Heart left ventricle (tissue), 16 donors: ENCODE measurements around the gene PDXK. TPM values are rescaled to one million over a fixed set of nuclear protein-coding genes. Genes with fewer than 3 reads are reported as not detected.

ENCODE experiments used
- ATAC-seq, 4 donors: fragments of 200-7000 bp; cut with Tn5 transposase; one replicate each; pipeline ENCODE4 v1.9.1; 2020 to 2022; ENCODE audit warnings: moderate library complexity in 4 of 4, mild to moderate bottlenecking in 3 of 4, moderate number of reproducible peaks in 1 of 4
- DNase-seq, 5 donors: peaks; one replicate each; pipeline ENCODE4 v3.0.0-alpha.2; 2020
- H3K27ac ChIP-seq, 12 donors: fragments of 200-600 bp; sonication (generic) in 4 of 12; one replicate each; pipeline versions ENCODE4 v1.5.0 to v1.8.0; 2016 to 2022; ENCODE audit warnings: mild to moderate bottlenecking in 2 of 12
- H3K27me3 ChIP-seq, 9 donors: fragments of 200-600 bp; sonication (generic) in 2 of 9; one replicate each; pipeline versions ENCODE4 v1.5.1 to v1.8.0; 2016 to 2022; ENCODE audit warnings: mild to moderate bottlenecking in 3 of 9
- H3K36me3 ChIP-seq, 9 donors: fragments of 200-600 bp; sonication (generic) in 2 of 9; one replicate each; pipeline versions ENCODE4 v1.5.0 to v1.8.0; 2018 to 2022; ENCODE audit warnings: mild to moderate bottlenecking in 2 of 9
- H3K4me1 ChIP-seq, 12 donors: fragments of 200-600 bp; sonication (generic) in 4 of 12; one replicate each; pipeline versions ENCODE4 v1.5.0 to v1.8.0; 2016 to 2022; ENCODE audit warnings: mild to moderate bottlenecking in 3 of 12
- H3K4me3 ChIP-seq, 12 donors: fragments of 200-600 bp; sonication (generic) in 4 of 12; one replicate each; pipeline versions ENCODE4 v1.5.0 to v1.8.0; 2017 to 2022; ENCODE audit warnings: mild to moderate bottlenecking in 9 of 12, moderate library complexity in 4 of 12
- H3K9me3 ChIP-seq, 12 donors: fragments of 200-600 bp; sonication (generic) in 4 of 12; one replicate each; pipeline versions ENCODE4 v1.5.0 to v1.8.0; 2016 to 2022; ENCODE audit warnings: mild to moderate bottlenecking in 1 of 12
- POLR2A ChIP-seq, 2 donors: fragments of 450-650 bp; IDR thresholded peaks; one replicate each; pipeline ENCODE4 v1.6.1; 2017; ENCODE audit warnings: antibody characterized with exemption in 2 of 2, mild to moderate bottlenecking in 2 of 2, moderate library complexity in 2 of 2
- WGBS, 4 donors: extraction: QIAGEN DNeasy Blood & Tissue Kit in 2 of 4; methylation state at CpG; one replicate each; pipeline versions ENCODE4 v1.1.5 to v1.1.7; 2013 to 2018; 5-methylcytosine and 5-hydroxymethylcytosine counted together
- intact Hi-C, 10 donors: fragments of 100-400 bp; cut with DNase I; formaldehyde crosslinking; loops; one replicate each; pipeline versions ENCODE4 v1.11.1 to v1.14.2; 2022
- polyA plus RNA-seq, 2 donors: library from polyadenylated mRNA; stranded (reverse); fragments of 200-250 nt; gene quantifications; one replicate each; pipeline ENCODE4 v1.2.3, GENCODE V29; 2013
- total RNA-seq, 9 donors: library from RNA; depleted of rRNA in 2 of 9; stranded (reverse); fragments of >200 nt in 2 of 9; fragmentation: NEBNext Ultra II Directional in 3 of 9; extraction: Animal tissue kit (Norgen Biotek cat#: 25700) in 3 of 9; gene quantifications; one replicate each; pipeline versions ENCODE4 v1.1.0 to v1.2.4, GENCODE V29; 2016 to 2023
- TF ChIP-seq, protein P1 (sequence below), 12 donors: fragments of 200-600 bp; sonication (generic) in 4 of 12; IDR thresholded peaks; one replicate each; pipeline versions ENCODE4 v1.5.0 to v1.8.0; 2018 to 2022; ENCODE audit warnings: antibody characterized with exemption in 12 of 12, mild to moderate bottlenecking in 5 of 12
- donor health status: ischemic (EF 13 %, LVEDD 7.1; RV severe dilation, severe dysfunction).
- donor health status: healthy with polysubstance abuse.
- donor health status: DM: no; HTN: yes; CAD: no.
- donor health status: DM: no; HTN: no; CAD: no.
- donor health status: ischemic (EF 25% LVEDD 6.9; RV normal size, moderate dysfunction).
- donor health status: ischemic (EF 25% LVEDD 5.7; RV mildly dilated, moderate dysfunction).
- donor health status: healthy.
- donor health status: DM: yes; HTN: yes; CAD: no.
- donor health status: ischemic (EF 35%, LVEDD 5.7; RV mildly dilated, moderate dysfunction).
- donor health status: nonischemic (EF 11% LVEDD 7.7; RV severe dilation, severe dysfunction).
- donor health status: DM: yes; HTN: yes; CAD: no.
- donor health status: PGD.
- donor health status: ischemic (EF 29% LVEDD 5.4; RV normal size, mild dysfunction).
- donor health status: nonischemic (EF 23%, LVEDD 6.1; RV moderate dilation, normal function).

PDXK gene
- total and polyA plus RNA-seq, 11 donors, result 46.5 to 105 (median 79.7) TPM

DNA sequence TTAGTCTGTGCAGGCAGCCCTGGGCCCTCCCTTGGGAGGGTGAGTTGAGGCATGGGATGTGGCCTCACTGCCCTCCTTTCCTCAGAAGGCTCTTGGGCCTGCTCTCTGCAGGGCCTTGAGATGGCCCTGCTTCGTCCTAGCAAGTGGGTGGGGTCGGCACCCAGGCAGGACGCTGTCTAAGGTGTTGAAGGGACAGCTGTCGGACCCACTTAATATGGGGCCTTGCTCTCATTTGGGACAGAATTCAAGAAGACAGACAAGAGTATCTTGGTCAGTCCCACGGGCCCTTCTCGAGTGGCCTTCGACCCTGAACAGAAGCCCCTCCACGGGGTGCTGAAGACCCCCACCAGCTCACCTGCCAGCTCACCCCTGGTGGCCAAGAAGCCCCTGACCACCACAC is 26.0 kb upstream of the PDXK start:
- 93 to 100% (median 94%) methylated on average over 4 to 8 of the region's 8 CpGs for WGBS, 4 donors
- DNase-seq, result no peak

DNA sequence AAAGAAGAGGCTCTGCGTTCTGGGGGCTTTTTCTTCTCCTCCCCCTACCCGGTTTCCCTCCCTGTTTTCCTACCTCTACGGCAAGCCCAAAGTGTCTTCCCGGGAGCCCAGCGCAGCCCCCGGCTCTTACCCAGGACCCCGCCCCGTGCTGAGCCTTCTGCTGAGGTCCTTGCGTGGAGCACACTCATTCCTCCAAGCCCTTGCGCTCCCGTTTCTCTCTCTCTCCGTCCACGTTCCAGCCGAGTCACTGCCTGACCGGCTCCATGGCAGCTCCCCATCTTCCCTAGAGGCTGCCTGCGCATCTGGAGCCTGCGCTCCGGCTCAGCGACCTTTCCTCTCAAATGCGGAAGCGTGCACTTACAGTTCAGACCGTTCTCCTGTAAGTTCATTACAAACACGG is 24.9 kb upstream of the PDXK start:
- WGBS, 4 donors, result 96 to 97% (median 96%) methylated on average over 23 of the region's 23 CpGs
- Histone ChIP-seq H3K36me3 (peaks cover 0 to 81% (median 65%) of the 10 kb centered on the region in 9 donors), H3K9me3 (no peaks in the 10 kb centered on the region), H3K4me3 (no peak overlapping the region), H3K27ac (no peak overlapping the region), H3K4me1 (no peaks in the 10 kb centered on the region), H3K27me3 (no peaks in the 10 kb centered on the region)
- TF ChIP-seq POLR2A (IDR thresholded peaks at IDR 0.05), result no peak
- TF ChIP-seq, protein P1, sequence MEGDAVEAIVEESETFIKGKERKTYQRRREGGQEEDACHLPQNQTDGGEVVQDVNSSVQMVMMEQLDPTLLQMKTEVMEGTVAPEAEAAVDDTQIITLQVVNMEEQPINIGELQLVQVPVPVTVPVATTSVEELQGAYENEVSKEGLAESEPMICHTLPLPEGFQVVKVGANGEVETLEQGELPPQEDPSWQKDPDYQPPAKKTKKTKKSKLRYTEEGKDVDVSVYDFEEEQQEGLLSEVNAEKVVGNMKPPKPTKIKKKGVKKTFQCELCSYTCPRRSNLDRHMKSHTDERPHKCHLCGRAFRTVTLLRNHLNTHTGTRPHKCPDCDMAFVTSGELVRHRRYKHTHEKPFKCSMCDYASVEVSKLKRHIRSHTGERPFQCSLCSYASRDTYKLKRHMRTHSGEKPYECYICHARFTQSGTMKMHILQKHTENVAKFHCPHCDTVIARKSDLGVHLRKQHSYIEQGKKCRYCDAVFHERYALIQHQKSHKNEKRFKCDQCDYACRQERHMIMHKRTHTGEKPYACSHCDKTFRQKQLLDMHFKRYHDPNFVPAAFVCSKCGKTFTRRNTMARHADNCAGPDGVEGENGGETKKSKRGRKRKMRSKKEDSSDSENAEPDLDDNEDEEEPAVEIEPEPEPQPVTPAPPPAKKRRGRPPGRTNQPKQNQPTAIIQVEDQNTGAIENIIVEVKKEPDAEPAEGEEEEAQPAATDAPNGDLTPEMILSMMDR (IDR thresholded peaks at IDR 0.05), result no peak
- DNase-seq (no peak), ATAC-seq (no peak)
- intact Hi-C loops, result no loop called here

More for the DNA sequence above, 26.0 kb upstream of the PDXK start:
- Histone ChIP-seq H3K27me3 (no peaks in the 10 kb centered on the region), H3K36me3 (peaks cover 0 to 91% (median 76%) of the 10 kb centered on the region in 9 donors), H3K4me3 (no peak overlapping the region), H3K9me3 (no peaks in the 10 kb centered on the region), H3K4me1 (peaks cover 0 to 5% (median 0%) of the 10 kb centered on the region in 12 donors), H3K27ac (no peak overlapping the region)
- ATAC-seq, result no peak
- no peak for TF ChIP-seq POLR2A (IDR thresholded peaks at IDR 0.05)
- TF ChIP-seq, protein P1 (IDR thresholded peaks at IDR 0.05), result no peak
- intact Hi-C loops, result no loop called here

DNA sequence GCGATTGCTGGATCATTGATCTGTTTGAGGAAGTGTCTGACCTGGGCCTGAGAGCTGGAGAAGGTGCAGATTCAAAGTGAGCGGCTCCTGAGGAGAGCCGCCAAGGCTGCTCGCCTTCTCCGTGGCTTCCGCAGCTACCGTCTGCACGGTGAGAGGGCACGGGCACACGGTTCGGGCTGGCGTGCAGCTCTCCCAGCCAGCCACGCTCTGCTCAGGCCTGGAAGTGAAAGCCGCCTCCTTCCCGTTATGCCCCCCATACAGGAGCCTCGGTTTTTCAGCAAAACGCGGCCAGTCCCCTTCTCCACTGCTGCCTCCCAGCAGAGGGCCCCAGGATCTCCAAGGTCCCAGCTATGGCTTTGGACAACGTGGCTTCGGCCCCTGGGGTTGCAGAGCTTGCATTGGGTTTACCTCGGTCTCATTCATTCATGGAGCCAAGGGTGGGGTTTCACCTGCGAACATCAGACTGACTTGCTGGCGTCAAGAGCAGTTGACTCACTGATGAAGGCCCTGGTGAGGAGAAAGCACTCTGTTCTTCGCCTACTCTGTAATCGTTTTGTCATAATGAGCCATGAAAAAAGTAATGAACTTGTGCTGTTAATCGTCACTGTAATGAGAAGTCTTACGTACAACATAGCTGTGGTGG is 24.4 kb upstream of the PDXK start:
- H3K27ac ChIP-seq, result no peak overlapping the region
- intact Hi-C loops, result no loop called here
- WGBS, 4 donors, result 92 to 95% (median 94%) methylated on average over 25 to 27 of the region's 27 CpGs
- TF ChIP-seq, protein P1 (IDR thresholded peaks at IDR 0.05), result no peak
- no peak for TF ChIP-seq POLR2A (IDR thresholded peaks at IDR 0.05)
- H3K36me3 ChIP-seq, result peaks cover 0 to 75% (median 60%) of the 10 kb centered on the region in 9 donors
- DNase-seq (no peak), ATAC-seq (no peak)
- H3K4me1 ChIP-seq, result no peaks in the 10 kb centered on the region
- no peaks in the 10 kb centered on the region for H3K9me3 ChIP-seq
- no peak overlapping the region for H3K4me3 ChIP-seq
- no peaks in the 10 kb centered on the region for H3K27me3 ChIP-seq

DNA sequence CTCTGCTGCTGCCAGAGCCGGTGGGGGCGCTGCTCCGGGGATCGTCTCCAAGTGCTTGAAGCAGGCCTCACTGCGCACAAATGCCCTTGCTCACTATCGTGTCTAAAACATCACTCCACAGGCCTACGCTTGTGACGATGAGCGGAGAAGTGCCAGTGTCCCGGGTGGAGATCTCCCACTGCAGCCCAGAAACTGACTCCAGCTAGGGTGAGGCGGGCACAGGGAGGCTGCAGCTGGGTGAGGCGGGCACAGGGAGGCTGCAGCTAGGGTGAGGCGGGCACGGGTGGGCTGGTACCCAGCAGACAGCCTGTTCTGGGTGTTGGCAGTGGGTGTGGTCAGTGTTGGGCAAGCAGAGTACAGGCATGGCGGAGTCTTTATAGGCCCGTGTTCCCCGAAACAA is 22.7 kb upstream of the PDXK start:
- H3K4me1 ChIP-seq, result no peaks in the 10 kb centered on the region
- TF ChIP-seq POLR2A (IDR thresholded peaks at IDR 0.05), result no peak
- TF ChIP-seq, protein P1 (IDR thresholded peaks at IDR 0.05), result no peak
- no peaks in the 10 kb centered on the region for H3K9me3 ChIP-seq
- no peak for ATAC-seq
- no peak for DNase-seq
- no peaks in the 10 kb centered on the region for H3K27me3 ChIP-seq
- intact Hi-C loops, result no loop called here
- H3K36me3 ChIP-seq, result peaks cover 0 to 59% (median 43%) of the 10 kb centered on the region in 9 donors
- no peak overlapping the region for H3K4me3 ChIP-seq
- H3K27ac ChIP-seq, result no peak overlapping the region
- WGBS, 4 donors, result 95 to 98% (median 96%) methylated on average over 14 to 17 of the region's 17 CpGs
